Tibial nerve (tissue), 4 donors: ENCODE results near the gene PARD3B. TPM values are rescaled to one million over a fixed set of nuclear protein-coding genes. Genes with fewer than 3 reads are reported as not detected.

Source experiments
- DNase-seq, 2 donors: peaks; one replicate each; pipeline ENCODE4 v3.0.0-alpha.2; 2019; ENCODE audit warnings: low spot score in 2 of 2
- H3K27ac ChIP-seq, 4 donors: fragments of 200-600 bp; sonication (generic) in 3 of 4; one replicate each; pipeline ENCODE4 v1.5.1; 2017 to 2019; ENCODE audit warnings: mild to moderate bottlenecking in 1 of 4
- H3K27me3 ChIP-seq, 2 donors: fragments of 200-600 bp; sonication (generic) in 1 of 2; one replicate each; pipeline versions ENCODE4 v1.5.1 to v1.6.0; 2017 to 2019
- H3K36me3 ChIP-seq, 3 donors: fragments of 200-600 bp; sonication (generic); one replicate each; pipeline ENCODE4 v1.5.1; 2018 to 2019
- H3K4me1 ChIP-seq, 4 donors: fragments of 200-600 bp; sonication (generic) in 3 of 4; one replicate each; pipeline ENCODE4 v1.5.1; 2017 to 2019
- H3K4me3 ChIP-seq, 4 donors: fragments of 200-600 bp; sonication (generic) in 3 of 4; one replicate each; pipeline ENCODE4 v1.5.1; 2017 to 2019; ENCODE audit warnings: mild to moderate bottlenecking in 1 of 4, moderate library complexity in 1 of 4
- H3K9me3 ChIP-seq, 4 donors: fragments of 200-600 bp; sonication (generic) in 3 of 4; one replicate each; pipeline ENCODE4 v1.5.1; 2017 to 2019
- EP300 ChIP-seq, 2 donors: sonication (generic); formaldehyde crosslinking; IDR thresholded peaks; one replicate each; pipeline ENCODE4 v1.6.1; 2017; ENCODE audit warnings: antibody characterized with exemption in 2 of 2, mild to moderate bottlenecking in 1 of 2
- POLR2A ChIP-seq, 2 donors: fragments of 450-650 bp; IDR thresholded peaks; one replicate each; pipeline ENCODE4 v1.6.1; 2017; ENCODE audit warnings: antibody characterized with exemption in 2 of 2, mild to moderate bottlenecking in 2 of 2, moderate library complexity in 2 of 2
- WGBS, 2 donors: methylation state at CpG; one replicate each; pipeline ENCODE4 v1.1.5; 2018; 5-methylcytosine and 5-hydroxymethylcytosine counted together
- total RNA-seq, 4 donors: library from RNA; depleted of rRNA; stranded (reverse); fragments of >200 nt; gene quantifications; one replicate each; pipeline ENCODE4 v1.1.0, GENCODE V29; 2016
- TF ChIP-seq, protein P1 (sequence below), 5 experiments: fragments of 200-600 bp in 3 of 5; fragments of 450-650 bp in 2 of 5; sonication (generic) in 3 of 5; IDR thresholded peaks; one replicate each; pipeline ENCODE4 v1.5.1; 2016 to 2019; ENCODE audit warnings: antibody characterized with exemption in 5 of 5, mild to moderate bottlenecking in 3 of 5, moderate library complexity in 2 of 5

The PARD3B gene
- total RNA-seq, 4 donors from 2014 or later = 47.4 to 101 (median 64.8) TPM

DNA sequence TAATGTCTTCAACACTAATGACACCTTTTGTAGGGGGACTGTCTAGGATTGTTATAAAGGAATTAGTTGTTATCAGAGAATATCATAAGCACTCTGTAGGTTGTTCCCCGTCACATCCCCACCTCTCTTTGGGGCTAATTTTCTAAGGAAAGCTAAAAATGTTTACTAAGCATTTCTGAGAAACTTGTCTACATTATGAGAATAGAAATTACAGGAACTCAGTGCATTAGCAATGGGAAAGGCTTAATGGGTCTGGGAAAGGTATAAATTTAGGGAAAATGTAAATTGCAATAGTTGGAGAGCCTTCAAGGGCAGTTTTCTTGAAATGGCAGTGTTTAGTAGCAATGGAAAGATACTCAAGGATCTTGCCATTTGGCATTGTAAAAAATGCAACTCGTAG lies 879.8 kb downstream of the PARD3B start:
- 95 to 97% methylated on average over 2 of the region's 2 CpGs for WGBS, 2 donors
- Histone ChIP-seq H3K4me3 (no peak overlapping the region), H3K27ac (no peak overlapping the region), H3K9me3 (no peaks in the 10 kb centered on the region), H3K27me3 (no peaks in the 10 kb centered on the region), H3K36me3 (no peaks in the 10 kb centered on the region), H3K4me1 (no peaks in the 10 kb centered on the region)
- no peak for DNase-seq
- TF ChIP-seq POLR2A (IDR thresholded peaks at IDR 0.05) = no peak
- TF ChIP-seq, protein P1, sequence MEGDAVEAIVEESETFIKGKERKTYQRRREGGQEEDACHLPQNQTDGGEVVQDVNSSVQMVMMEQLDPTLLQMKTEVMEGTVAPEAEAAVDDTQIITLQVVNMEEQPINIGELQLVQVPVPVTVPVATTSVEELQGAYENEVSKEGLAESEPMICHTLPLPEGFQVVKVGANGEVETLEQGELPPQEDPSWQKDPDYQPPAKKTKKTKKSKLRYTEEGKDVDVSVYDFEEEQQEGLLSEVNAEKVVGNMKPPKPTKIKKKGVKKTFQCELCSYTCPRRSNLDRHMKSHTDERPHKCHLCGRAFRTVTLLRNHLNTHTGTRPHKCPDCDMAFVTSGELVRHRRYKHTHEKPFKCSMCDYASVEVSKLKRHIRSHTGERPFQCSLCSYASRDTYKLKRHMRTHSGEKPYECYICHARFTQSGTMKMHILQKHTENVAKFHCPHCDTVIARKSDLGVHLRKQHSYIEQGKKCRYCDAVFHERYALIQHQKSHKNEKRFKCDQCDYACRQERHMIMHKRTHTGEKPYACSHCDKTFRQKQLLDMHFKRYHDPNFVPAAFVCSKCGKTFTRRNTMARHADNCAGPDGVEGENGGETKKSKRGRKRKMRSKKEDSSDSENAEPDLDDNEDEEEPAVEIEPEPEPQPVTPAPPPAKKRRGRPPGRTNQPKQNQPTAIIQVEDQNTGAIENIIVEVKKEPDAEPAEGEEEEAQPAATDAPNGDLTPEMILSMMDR (IDR thresholded peaks at IDR 0.05) = no peak
- TF ChIP-seq EP300 (IDR thresholded peaks at IDR 0.05) = no peak

DNA sequence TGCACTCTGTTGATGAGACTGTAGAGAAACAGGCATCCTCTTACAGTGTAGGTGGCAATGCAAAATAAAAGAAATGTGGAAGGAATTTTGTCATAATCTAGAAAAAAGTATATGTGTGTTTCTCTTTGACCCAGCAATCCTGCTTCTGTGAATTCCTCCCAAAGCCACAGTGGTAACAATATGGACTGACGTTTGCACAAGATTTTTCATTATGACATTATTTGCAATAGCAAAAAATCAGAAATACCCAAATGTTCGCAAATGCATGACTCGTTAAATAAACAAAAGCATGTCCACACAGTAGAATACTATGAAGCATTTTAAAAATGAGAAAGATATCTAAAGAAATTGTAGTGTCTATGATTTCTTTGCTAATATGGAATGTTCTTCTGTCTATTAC lies 881.8 kb downstream of the PARD3B start:
- Histone ChIP-seq H3K27ac (no peak overlapping the region), H3K27me3 (no peaks in the 10 kb centered on the region), H3K4me3 (no peak overlapping the region), H3K4me1 (no peaks in the 10 kb centered on the region), H3K9me3 (no peaks in the 10 kb centered on the region), H3K36me3 (no peaks in the 10 kb centered on the region)
- TF ChIP-seq, protein P1 (IDR thresholded peaks at IDR 0.05) = no peak
- TF ChIP-seq POLR2A (IDR thresholded peaks at IDR 0.05) (no peak), EP300 (IDR thresholded peaks at IDR 0.05) (no peak)
- no peak for DNase-seq
- WGBS, 2 donors = 64 to 66% methylated on average over 3 of the region's 3 CpGs

DNA sequence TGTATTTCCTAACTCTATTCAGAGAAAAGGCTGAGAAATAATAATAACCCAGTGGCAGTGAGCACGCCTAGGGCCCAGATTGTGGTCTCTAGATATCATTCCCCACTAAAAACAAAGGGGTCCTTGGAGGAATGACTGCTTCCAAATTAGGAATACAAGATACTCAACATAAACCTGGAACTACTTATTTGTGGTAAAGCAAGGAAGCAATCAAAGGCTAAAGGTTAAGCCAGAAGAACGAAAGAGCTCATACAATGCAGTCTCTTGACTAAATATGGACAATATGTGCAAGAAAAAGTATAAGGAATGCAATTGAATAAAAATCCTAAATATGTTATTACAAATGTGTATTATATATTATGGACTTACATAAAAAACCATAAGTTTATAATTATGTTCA lies 883.5 kb downstream of the PARD3B start:
- Histone ChIP-seq H3K9me3 (no peaks in the 10 kb centered on the region), H3K27me3 (no peaks in the 10 kb centered on the region), H3K27ac (no peak overlapping the region), H3K36me3 (no peaks in the 10 kb centered on the region), H3K4me1 (no peaks in the 10 kb centered on the region), H3K4me3 (no peak overlapping the region)
- 69 to 74% methylated on average over 2 of the region's 2 CpGs for whole genome bisulfite sequencing, 2 donors
- TF ChIP-seq, protein P1 (IDR thresholded peaks at IDR 0.05) = no peak
- TF ChIP-seq EP300 (IDR thresholded peaks at IDR 0.05) = no peak
- no peak for TF ChIP-seq POLR2A (IDR thresholded peaks at IDR 0.05)
- DNase-seq = no peak

DNA sequence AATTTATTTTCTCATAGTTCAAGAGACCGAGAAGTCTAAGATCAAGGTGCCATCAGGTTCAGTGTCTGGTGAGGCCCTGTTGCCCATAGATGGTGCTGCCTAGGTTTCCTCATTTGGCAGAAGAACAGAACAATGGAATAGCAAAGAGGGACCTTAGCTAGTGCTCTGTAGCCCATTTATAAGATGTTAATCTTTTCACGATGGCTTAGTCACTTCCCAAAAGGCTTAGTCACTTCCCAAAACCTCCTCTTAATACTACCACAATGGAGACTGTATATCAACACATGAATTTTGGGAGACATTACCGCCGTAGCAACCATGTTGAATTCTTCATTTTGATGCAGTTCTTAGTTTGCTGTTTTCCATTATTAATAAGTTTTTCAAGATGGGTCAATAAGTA lies 890.7 kb downstream of the PARD3B start:
- WGBS, 2 donors = 89 to 91% methylated on average over 4 of the region's 4 CpGs
- Histone ChIP-seq H3K4me1 (peaks cover 0 to 5% (median 0%) of the 10 kb centered on the region in 4 donors), H3K4me3 (no peak overlapping the region), H3K27me3 (no peaks in the 10 kb centered on the region), H3K27ac (no peak overlapping the region), H3K36me3 (peaks cover 0 to 8% (median 0%) of the 10 kb centered on the region in 3 donors), H3K9me3 (peaks cover 0 to 6% (median 0%) of the 10 kb centered on the region in 4 donors)
- DNase-seq = no peak
- TF ChIP-seq, protein P1 (IDR thresholded peaks at IDR 0.05) = no peak
- no peak for TF ChIP-seq EP300 (IDR thresholded peaks at IDR 0.05)
- no peak for TF ChIP-seq POLR2A (IDR thresholded peaks at IDR 0.05)

DNA sequence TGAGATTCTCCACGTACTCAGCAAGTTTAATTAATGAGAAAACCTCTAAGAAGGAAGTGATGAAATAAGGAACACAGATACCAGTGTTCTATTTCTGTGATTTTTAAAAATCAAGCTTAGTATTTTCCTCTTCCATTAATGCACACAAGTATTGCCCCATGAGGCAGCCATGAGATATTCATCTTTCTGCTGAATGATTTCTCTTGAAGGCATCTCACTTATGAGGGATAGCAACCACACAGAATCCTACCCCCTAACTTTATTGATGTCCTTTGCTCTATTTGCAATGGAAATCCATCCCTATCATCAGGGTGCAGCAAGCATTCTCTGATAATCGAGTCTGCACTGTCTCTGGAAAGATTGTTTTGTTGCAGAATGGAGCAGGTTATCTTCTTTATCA lies 893.0 kb downstream of the PARD3B start:
- Histone ChIP-seq H3K27ac (no peak overlapping the region), H3K4me1 (peaks cover 0 to 5% (median 0%) of the 10 kb centered on the region in 4 donors), H3K9me3 (peaks cover 0 to 6% (median 0%) of the 10 kb centered on the region in 4 donors), H3K4me3 (no peak overlapping the region), H3K36me3 (peaks cover 0 to 22% (median 0%) of the 10 kb centered on the region in 3 donors), H3K27me3 (no peaks in the 10 kb centered on the region)
- WGBS, 2 donors = 66% methylated on average over 2 of the region's 2 CpGs
- TF ChIP-seq EP300 (IDR thresholded peaks at IDR 0.05) (no peak), POLR2A (IDR thresholded peaks at IDR 0.05) (no peak)
- TF ChIP-seq, protein P1 (IDR thresholded peaks at IDR 0.05) = no peak
- no peak for DNase-seq
